GM04503 (cell line): ENCODE results near the gene ZNF611.
A peak's percentile ranks its signal among the peaks of the same experiment; 100 is the strongest.
"Not testable (repeated sequence)": the region's sequence is repeated elsewhere in the genome, so short reads cannot be mapped to it uniquely, and the experiment has no call there.

Experiments used
- DNase-seq: peaks from one replicate; pipeline ENCODE4 v3.0.0-alpha.2; 2012; ENCODE audit warnings: low read depth

Gene ZNF611

DNA sequence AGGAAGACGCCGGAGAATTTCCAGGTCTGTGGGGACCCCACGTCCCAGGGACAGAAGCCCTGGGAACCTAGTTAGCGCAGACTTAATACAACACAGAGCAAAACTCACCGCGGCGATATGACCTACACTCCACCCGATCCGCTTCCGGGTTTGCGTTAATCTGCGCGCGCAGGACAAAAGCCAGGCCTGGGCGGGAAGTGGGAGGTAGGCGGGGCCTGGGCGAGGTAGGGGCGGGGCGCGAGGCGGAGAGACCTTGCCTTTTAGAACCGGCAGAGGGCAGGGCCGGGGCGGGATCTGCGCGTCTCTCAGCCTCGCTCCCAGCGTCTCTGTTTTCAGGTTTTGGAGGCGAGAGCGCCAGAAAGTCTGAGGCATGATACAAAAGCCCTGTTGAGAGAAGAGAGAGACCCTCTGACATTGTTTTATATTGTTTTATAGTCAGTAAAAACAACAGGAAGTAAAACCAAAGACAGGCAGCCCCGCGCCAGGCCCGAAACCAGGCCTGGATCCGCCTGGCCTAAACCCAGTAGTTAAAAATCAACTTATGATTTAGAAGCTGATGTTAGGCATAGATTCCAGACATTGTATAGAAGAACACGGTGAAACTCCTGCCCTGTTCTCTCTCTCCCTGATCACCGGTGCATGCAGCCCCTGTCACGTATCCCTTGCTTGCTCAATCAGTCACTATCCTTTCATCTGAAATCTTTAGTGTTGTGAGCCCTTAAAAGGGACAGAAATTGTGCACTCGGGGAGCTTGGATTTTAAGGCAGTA is at the start of gene ZNF611:
Gene ZNF611 (minus strand): TSS at position 152 of the 769 bp plus-strand sequence. CDS start 19,150 bp downstream, outside the sequence.
- DNase-seq, result peak; percentile 56

DNA sequence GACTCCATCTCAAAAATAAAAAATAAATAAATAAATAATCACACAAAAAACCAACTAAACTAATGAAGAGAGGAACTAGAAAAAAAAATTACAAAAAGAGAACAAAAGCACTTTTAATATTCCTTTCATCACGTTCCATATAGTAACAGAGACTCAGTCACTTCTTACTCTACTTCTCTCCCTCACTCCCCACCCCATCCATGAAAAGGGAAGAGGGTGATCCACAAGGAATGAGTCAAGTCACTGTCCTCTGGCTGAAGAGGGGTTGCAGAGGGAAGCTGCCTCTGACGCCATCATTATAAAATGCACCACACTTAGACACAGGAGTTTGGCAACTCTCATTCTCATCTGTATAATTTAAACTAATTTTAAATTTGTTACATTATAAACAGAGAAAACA is 48.0 kb upstream of the ZNF611 start:
- not testable (repeated sequence) for DNase-seq

DNA sequence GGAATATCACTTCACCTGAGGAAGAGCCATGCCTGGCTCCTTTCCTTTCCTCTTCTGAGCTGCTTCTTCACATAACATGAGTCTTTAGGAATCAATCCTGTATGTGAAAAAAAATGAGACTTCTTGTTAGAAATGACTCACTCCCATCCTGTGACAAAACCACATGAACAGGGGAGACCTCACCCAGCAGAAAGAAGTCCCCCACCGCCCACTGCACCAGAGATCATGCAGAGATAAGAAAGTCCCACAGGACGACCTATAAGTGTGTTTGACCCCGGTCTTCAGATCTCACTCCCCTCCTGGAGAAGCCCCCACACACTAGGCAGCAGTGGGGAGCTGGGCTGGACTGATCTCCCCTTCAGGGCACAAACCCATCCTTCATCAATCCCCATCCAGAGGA is 44.0 kb upstream of the ZNF611 start:
- no peak for DNase-seq

DNA sequence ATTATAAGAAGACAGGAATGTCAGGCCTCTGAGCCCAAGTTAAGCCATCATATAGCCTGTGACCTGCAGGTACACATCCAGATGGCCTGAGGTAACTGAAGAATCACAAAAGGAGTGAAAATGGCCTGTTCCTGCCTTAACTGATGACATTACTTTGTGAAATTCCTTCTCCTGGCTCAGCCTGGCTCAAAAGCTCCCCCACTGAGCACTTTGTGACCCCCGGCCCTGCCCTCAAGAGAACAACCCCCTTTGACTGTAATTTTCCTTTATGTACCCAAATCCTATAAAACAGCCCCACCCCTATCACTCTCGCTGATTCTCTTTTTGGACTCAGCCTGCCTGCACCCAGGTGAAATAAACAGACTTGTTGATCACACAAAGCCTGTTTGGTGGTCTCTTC is 21.6 kb upstream of the ZNF611 start:
- not testable (repeated sequence) for DNase-seq

DNA sequence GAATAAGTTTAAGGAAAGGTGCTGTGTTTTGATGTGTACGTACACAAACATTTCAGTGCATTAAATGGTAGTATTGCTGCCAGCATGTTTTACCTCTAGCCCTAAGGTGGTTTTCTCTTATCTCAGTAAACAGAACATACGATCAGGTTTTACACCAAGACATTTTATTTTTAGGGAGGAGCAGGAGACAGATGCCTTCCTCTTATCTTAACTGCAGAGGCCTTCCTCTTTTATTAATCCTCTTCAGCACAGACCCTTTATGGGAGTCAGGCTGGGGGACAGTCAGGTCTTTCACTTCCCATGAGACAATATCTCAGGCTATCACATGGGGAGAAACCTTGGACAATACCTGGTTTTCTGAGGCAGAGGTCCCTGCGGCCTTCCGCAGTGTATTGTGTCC is 14.9 kb upstream of the ZNF611 start:
- DNase-seq, result no peak

DNA sequence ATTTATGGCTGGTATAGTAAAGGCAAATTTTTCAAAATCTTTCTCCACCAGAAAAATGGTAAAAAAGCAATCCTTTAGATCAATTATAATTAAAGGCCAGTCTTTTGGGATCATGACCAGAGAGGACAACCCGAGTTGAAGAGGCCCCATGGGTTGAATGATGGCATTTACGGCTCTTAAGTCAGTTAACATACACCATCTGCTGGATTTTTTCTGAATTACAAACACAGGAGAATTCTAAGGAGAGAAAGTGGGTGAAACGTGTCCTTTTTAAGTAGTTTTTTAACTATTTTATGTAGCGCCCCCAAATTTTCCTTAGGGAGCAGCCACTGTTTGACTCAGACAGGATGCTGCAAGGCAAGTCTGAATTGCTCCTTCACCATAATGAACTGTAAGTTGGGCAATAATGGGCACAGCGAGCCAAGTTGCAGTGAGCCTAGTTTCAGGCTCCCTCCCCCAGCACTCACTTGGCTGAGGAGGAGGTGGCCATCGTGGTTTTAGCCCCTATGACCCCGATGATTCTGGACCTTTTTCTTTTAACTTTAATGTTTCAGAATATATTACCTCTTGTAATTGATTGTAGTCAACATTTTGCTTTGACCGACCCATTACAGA is 13.6 kb upstream of the ZNF611 start:
- DNase-seq, result no peak

GRCh38 chr19:52745919-52746318 is 11.1 kb upstream of the ZNF611 start:
- DNase-seq, result not testable (repeated sequence)

DNA sequence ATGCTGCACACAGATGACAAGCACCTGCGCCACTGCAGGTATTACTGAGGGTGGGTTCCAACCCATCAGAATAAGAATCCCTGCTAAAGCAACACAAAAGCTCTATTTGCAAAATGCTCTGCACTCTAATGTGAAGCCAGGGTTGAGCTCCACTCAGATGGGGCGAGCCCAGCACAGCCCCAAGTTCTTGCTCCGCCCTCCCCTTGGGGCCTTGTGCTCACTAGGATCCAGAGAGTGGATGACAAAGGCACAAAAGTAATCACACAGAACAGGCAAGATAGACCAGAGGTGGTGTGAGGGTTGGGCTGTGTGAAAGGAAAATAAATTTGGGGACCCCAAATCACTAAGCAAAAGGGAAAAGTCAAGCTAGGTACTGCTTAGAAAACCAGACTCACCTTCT is 8.2 kb upstream of the ZNF611 start:
- no peak for DNase-seq

DNA sequence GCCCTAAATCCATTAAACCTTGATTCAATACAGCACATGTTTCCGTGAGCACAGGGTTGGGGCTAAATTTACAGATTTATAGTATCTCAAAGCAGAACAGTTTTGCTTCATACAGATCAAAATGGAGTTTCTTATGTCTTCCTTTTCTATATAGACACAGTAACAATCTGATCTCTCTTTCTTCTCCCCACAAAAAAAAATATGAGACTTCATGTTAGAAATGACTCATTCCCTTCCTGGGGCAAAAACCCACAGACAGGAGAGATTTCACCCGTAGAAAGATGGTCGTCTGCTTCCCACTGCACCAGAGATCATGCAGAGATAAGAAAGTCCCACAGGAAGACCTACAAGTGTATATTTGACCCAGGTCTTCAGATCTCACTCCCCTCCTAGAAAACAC is 7.7 kb upstream of the ZNF611 start:
- DNase-seq, result no peak

- no peak for DNase-seq
Measured at GRCh38 chr19:52741951-52742485, 7.2 kb upstream of the ZNF611 start.

GRCh38 chr19:52741371-52741770 is 6.5 kb upstream of the ZNF611 start:
- DNase-seq, result not testable (repeated sequence)

DNA sequence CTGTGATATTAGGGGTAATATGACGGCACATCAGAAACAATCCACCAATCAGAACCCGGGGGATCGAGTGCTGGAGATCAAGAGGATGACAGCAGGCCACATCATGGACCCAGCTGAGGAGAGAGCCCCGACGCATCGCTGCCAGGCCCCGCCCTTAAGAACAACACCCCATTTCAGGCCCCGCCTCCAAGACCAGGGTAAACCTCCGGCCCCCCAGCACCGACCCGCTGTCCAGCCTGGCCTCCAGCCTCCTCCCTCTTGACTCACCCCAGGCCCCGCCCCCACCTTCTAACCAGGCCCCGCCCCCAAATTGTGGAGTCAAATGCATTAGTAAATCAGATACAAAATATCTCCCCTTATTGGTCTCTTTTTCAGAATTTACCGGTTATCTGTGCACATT is 4.7 kb upstream of the ZNF611 start:
- DNase-seq, result no peak

DNA sequence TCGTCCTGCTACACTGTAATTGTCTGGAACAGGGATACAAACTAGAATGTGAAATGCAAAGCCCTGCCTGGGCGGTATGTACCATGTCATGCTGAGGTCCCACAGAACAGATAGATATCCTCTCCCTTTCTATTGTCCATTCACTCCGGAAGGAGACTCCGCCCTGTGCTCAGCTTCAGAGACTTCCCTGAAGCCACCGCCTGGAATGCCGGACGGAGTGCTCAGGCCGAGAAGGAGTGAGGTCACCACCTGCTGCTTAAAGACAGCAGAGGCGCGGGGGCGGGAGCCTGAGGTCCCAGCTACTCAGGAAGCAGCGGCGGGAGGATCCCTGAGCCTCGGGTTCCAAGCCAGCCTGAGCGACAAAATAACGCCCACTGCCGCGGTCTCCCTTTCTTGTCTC is 890 bp upstream of the ZNF611 start:
- no peak for DNase-seq

- DNase-seq, result no peak
Measured at GRCh38 chr19:52734331-52734892, 432 bp downstream of the ZNF611 start.

GRCh38 chr19:52726051-52726450 is 8.8 kb downstream of the ZNF611 start:
- not testable (repeated sequence) for DNase-seq

- no peak for DNase-seq
Measured at GRCh38 chr19:52725528-52725961, 9.3 kb downstream of the ZNF611 start.

- no peak for DNase-seq
Measured at GRCh38 chr19:52724701-52725514, 9.9 kb downstream of the ZNF611 start.

- DNase-seq, result not testable (repeated sequence)
Measured at GRCh38 chr19:52723907-52724598, 10.8 kb downstream of the ZNF611 start.

DNA sequence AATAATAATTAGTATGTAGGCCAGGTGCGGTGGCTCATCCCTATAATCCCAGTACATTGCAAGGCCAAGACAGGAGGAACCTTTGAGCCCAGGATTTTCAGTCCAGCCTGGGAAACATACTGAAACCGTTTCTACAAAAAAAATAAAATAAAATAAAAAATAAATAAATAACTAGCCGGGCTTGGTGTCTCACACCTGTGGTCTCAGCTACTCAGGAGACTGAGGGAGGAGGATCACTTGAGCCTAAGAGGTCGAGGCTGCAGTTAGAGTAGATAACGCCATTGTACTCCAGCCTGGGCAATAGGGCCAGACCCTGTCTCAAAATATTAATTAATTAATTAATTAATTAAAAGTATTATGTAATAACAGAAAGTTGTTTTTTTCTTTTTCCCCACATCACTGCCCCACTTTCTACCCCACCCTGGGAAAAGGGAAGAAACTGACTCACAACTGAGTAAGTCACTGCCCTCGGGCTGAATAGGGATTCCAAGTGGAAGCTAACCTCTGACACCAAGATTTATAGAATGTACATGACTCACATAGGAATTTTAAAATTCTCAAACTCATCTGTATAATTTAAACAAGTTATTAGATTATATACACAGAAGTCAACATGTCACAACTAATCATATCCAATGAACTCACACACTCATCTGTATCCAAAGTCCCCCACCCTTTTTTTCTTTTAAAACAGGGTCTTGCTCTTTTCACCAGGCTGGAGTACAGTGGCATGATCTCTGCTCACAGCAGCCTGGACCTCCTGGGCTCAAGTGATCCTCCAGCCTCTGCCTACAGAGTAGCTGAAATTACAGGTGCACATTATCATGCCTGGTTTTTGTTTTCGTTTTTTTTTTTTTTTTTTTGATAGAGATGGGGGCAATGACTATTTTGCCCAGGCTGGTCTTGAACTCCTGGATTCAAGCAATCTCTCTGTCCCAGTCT is 12.5 kb downstream of the ZNF611 start:
- peak; percentile 72 for DNase-seq

GRCh38 chr19:52720541-52720940 is 14.3 kb downstream of the ZNF611 start:
- DNase-seq, result not testable (repeated sequence)
